Measurements from ENCODE around the gene EXOC6B.

DNA sequence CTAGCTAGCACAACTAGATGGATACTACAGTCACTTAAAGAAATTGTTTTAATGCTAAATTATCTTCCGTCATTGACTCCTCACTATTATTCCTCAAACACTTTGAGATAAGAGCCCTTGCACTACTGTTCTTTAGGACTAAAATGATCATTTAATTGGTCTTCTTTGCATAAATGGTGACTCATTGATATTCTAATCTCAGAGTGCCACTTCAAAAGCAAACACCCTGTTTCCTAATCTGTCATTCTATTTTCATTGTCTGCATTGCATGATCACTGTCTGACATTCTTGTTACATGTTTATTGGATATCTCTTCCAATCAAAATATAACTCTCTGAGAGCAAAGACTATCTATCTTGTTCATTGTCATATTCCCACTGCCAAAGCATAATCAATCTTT lies 313.9 kb downstream of the EXOC6B start:
- TF ChIP-seq POLR2A (IDR thresholded peaks at IDR 0.05) (no peak), CTCF (IDR thresholded peaks at IDR 0.05) (no peak), EP300 (IDR thresholded peaks at IDR 0.05) (no peak), POLR2AphosphoS5 (IDR thresholded peaks at IDR 0.05) (no peak)

Data from stomach (tissue), 4 donors.